IMR-90 (cell line): ENCODE measurements around the gene SLC25A12. TPM values are rescaled to one million over a fixed set of nuclear protein-coding genes. Genes with fewer than 3 reads are reported as not detected.

ENCODE experiments used
- ATAC-seq: fragments of 200-7000 bp; cut with Tn5 transposase; 2 replicates; pipeline ENCODE4 v1.9.1; 2020; ENCODE audit warnings: low read depth, mild to moderate bottlenecking, moderate library complexity
- BruUV-seq: library from RNA; stranded (reverse); fragments of 400-500 nt; replicated peaks from 2 replicates; lab custom pipeline; 2021; lab: Mats Ljungman, UMichigan
- CTCF ChIA-PET: fragments of 300-600 bp; formaldehyde crosslinking; extraction: SDS; loops from one replicate; lab custom pipeline; 2021; ENCODE audit warnings: antibody characterized with exemption; lab: Yijun Ruan, JAX
- POLR2A ChIA-PET: fragments of 300-600 bp; sonication (Branson Sonifier 250); formaldehyde crosslinking; loops from one replicate; lab custom pipeline; 2022; ENCODE audit warnings: antibody characterized with exemption; ENCODE audit not compliant: unreplicated experiment; lab: Charles Lee
- DNase-seq: peaks from one replicate; pipeline ENCODE4 v3.0.0; 2013
- H2AFZ ChIP-seq: replicated peaks from 2 replicates; pipeline ENCODE3; 2013; ENCODE audit warnings: low read length, mild to moderate bottlenecking; ENCODE audit not compliant: poor library complexity
- H2AK5ac ChIP-seq: 2 replicates; pipeline ENCODE4 v1.6.1; 2013; ENCODE audit warnings: low read depth, low read length, inconsistent platforms
- H2AK9ac ChIP-seq: replicated peaks from 2 replicates; pipeline ENCODE3; 2013; ENCODE audit warnings: mild to moderate bottlenecking, low read depth, low read length, moderate library complexity; ENCODE audit not compliant: poor library complexity
- H2BK120ac ChIP-seq: 2 replicates; pipeline ENCODE4 v1.6.1; 2013; ENCODE audit warnings: low read depth, low read length, inconsistent platforms
- H2BK15ac ChIP-seq: 3 replicates; pipeline ENCODE4 v1.6.1; 2013; ENCODE audit warnings: low read depth, low read length, inconsistent platforms
- H2BK20ac ChIP-seq: 2 replicates; pipeline ENCODE4 v1.6.1; 2013; ENCODE audit warnings: low read depth, mild to moderate bottlenecking, inconsistent platforms, low read length, moderate library complexity
- H2BK5ac ChIP-seq: 2 replicates; pipeline ENCODE4 v1.6.1; 2013; ENCODE audit warnings: mild to moderate bottlenecking, low read depth, low read length, inconsistent platforms; ENCODE audit not compliant: poor library complexity, severe bottlenecking
- H3K14ac ChIP-seq: replicated peaks from 2 replicates; pipeline ENCODE4 v1.6.1; 2013; ENCODE audit warnings: low read depth, low read length, inconsistent platforms
- H3K18ac ChIP-seq: 2 replicates; pipeline ENCODE4 v1.6.1; 2013; ENCODE audit warnings: low read depth, low read length, control low read depth
- H3K23ac ChIP-seq: 2 replicates; pipeline ENCODE4 v1.6.1; 2013; ENCODE audit warnings: low read depth, low read length, inconsistent platforms
- H3K27ac ChIP-seq: 2 replicates; pipeline ENCODE4 v1.5.1; 2013; ENCODE audit warnings: mild to moderate bottlenecking, control low read depth, low read length; ENCODE audit not compliant: insufficient read depth
- H3K27me3 ChIP-seq: 2 replicates; pipeline ENCODE4 v1.6.1; 2013; ENCODE audit warnings: low read length; ENCODE audit not compliant: control insufficient read depth, insufficient read depth
- H3K36me3 ChIP-seq: 2 replicates; pipeline ENCODE4 v1.6.1; 2013; ENCODE audit warnings: low read length, mixed read lengths; ENCODE audit not compliant: control insufficient read depth, insufficient read depth
- H3K4ac ChIP-seq: 2 replicates; pipeline ENCODE4 v1.6.1; 2013; ENCODE audit warnings: low read depth, low read length, inconsistent platforms
- H3K4me1 ChIP-seq: 2 replicates; pipeline ENCODE4 v1.6.1; 2013; ENCODE audit warnings: low read length, mixed read lengths; ENCODE audit not compliant: control insufficient read depth, insufficient read depth
- H3K4me2 ChIP-seq: 2 replicates; pipeline ENCODE4 v1.6.1; 2013; ENCODE audit warnings: low read depth, mild to moderate bottlenecking, control low read depth, low read length, moderate library complexity
- H3K4me3 ChIP-seq: 2 replicates; pipeline ENCODE4 v1.5.1; 2013; ENCODE audit warnings: low read depth, mild to moderate bottlenecking, control low read depth, low read length, moderate library complexity; ENCODE audit not compliant: insufficient read depth
- H3K56ac ChIP-seq: 2 replicates; pipeline ENCODE4 v1.6.1; 2013; ENCODE audit warnings: low read length, inconsistent platforms; ENCODE audit not compliant: insufficient read depth; ENCODE audit errors: extremely low read depth
- H3K79me1 ChIP-seq, 2 experiments: 2 replicates each; pipeline ENCODE4 v1.6.1; 2013; ENCODE audit warnings: low read length in 2 of 2, inconsistent platforms in 1 of 2, low read depth in 1 of 2
- H3K9ac ChIP-seq: 2 replicates; pipeline ENCODE4 v1.6.1; 2013; ENCODE audit warnings: low read depth, low read length, control low read depth
- H3K9me1 ChIP-seq: 2 replicates; pipeline ENCODE4 v1.6.1; 2013; ENCODE audit warnings: low read length, inconsistent platforms; ENCODE audit not compliant: insufficient read depth
- H3K9me3 ChIP-seq: 2 replicates; pipeline ENCODE4 v1.6.1; 2013; ENCODE audit warnings: low read length; ENCODE audit not compliant: control insufficient read depth, insufficient read depth
- H4K20me1 ChIP-seq: 2 replicates; pipeline ENCODE4 v1.6.1; 2013; ENCODE audit warnings: low read length, inconsistent platforms; ENCODE audit not compliant: insufficient read depth
- H4K5ac ChIP-seq: 2 replicates; pipeline ENCODE4 v1.6.1; 2013; ENCODE audit warnings: mild to moderate bottlenecking, low read depth, low read length, control low read depth
- H4K8ac ChIP-seq, 2 experiments: 2 replicates each; pipeline ENCODE4 v1.6.1; 2013; ENCODE audit warnings: low read depth in 2 of 2, low read length in 2 of 2, control low read depth in 1 of 2, inconsistent platforms in 1 of 2
- H4K91ac ChIP-seq: 2 replicates; pipeline ENCODE4 v1.6.1; 2013; ENCODE audit warnings: low read depth, low read length, inconsistent platforms; ENCODE audit not compliant: insufficient read depth
- CEBPB ChIP-seq: IDR thresholded peaks from 2 replicates; pipeline ENCODE4 v1.6.1; 2012; ENCODE audit warnings: low read depth, low read length, improper control_type of control experiment
- CHD1 ChIP-seq: IDR thresholded peaks from 2 replicates; pipeline ENCODE4 v1.6.1; 2012; ENCODE audit warnings: low read depth, low read length, improper control_type of control experiment
- CTCF ChIP-seq: conservative IDR thresholded peaks from 2 replicates; pipeline ENCODE4 v1.5.1; 2012; ENCODE audit warnings: mild to moderate bottlenecking, low read depth, low read length, improper control_type of control experiment
- FOS ChIP-seq: fragments of 150-350 bp; IDR thresholded peaks from 2 replicates; pipeline ENCODE4 v1.6.1; 2016; ENCODE audit warnings: low read depth, low read length
- MAFK ChIP-seq: IDR thresholded peaks from 2 replicates; pipeline ENCODE4 v1.6.1; 2012; ENCODE audit warnings: low read depth, low read length, improper control_type of control experiment
- MXI1 ChIP-seq: IDR thresholded peaks from 2 replicates; pipeline ENCODE4 v1.6.1; 2012; ENCODE audit warnings: low read depth, mild to moderate bottlenecking, low read length, moderate library complexity, borderline replicate concordance
- NFE2L2 ChIP-seq: fragments of 150-350 bp; IDR thresholded peaks from 2 replicates; pipeline ENCODE4 v1.6.1; 2016; ENCODE audit warnings: low read depth, mild to moderate bottlenecking, low read length
- POLR2A ChIP-seq: IDR thresholded peaks from 2 replicates; pipeline ENCODE4 v1.6.1; 2012; ENCODE audit warnings: mild to moderate bottlenecking, low read depth, low read length
- RAD21 ChIP-seq: IDR thresholded peaks from 2 replicates; pipeline ENCODE4 v1.6.1; 2012; ENCODE audit warnings: low read length, improper control_type of control experiment
- RCOR1 ChIP-seq: IDR thresholded peaks from 2 replicates; pipeline ENCODE4 v1.6.1; 2012; ENCODE audit warnings: mild to moderate bottlenecking, low read length, improper control_type of control experiment; ENCODE audit not compliant: insufficient replicate concordance
- RFX5 ChIP-seq: IDR thresholded peaks from 2 replicates; pipeline ENCODE4 v1.8.0; 2012; ENCODE audit warnings: low read depth, mild to moderate bottlenecking, low read length, moderate library complexity
- SMC3 ChIP-seq: fragments of 150-350 bp; IDR thresholded peaks from 2 replicates; pipeline ENCODE4 v1.6.1; 2016; ENCODE audit warnings: low read depth, mild to moderate bottlenecking, antibody characterized with exemption, low read length, moderate library complexity
- WGBS, 2 experiments: methylation state at CpG; one replicate each; pipeline versions ENCODE4 v1.1.5 to v1.1.7; 2013; ENCODE audit warnings: missing lambda C conversion rate in 2 of 2; ENCODE audit not compliant: insufficient read length in 1 of 2; ENCODE audit errors: extremely low coverage in 2 of 2; 5-methylcytosine and 5-hydroxymethylcytosine counted together
- dilution Hi-C: fragments of 300-500 bp; cut with HindIII; formaldehyde crosslinking; loops from one replicate; pipeline ENCODE4 v1.14.3; 2018; ENCODE audit warnings: low sequenced_read_pairs; ENCODE audit not compliant: unreplicated experiment
- in situ Hi-C: fragments of 300-500 bp; cut with MboI; formaldehyde crosslinking; loops from 3 replicates; pipeline ENCODE4 v1.14.3; 2019; ENCODE audit warnings: low sequenced_read_pairs, inconsistent platforms, mixed read lengths
- intact Hi-C: fragments of 100-400 bp; cut with micrococcal nuclease; formaldehyde crosslinking; loops from 2 replicates; pipeline ENCODE4 v1.10.0; 2022
- polyA plus RNA-seq, 3 experiments: library from polyadenylated mRNA; depleted of rRNA; stranded (reverse); fragments of >200 nt; gene quantifications; 2 replicates each; pipeline ENCODE4 v1.2.3, GENCODE V29; 2012; ENCODE audit warnings: low replicate concordance in 1 of 3
- total RNA-seq: library from RNA; depleted of rRNA; stranded (reverse); fragments of >200 nt; gene quantifications from 2 replicates; pipeline ENCODE4 v1.2.3, GENCODE V29; 2012
- TF ChIP-seq, protein P1 (sequence below): fragments of 150-350 bp; IDR thresholded peaks from 2 replicates; pipeline ENCODE4 v1.6.1; 2016; ENCODE audit warnings: low read depth, mild to moderate bottlenecking, low read length, moderate library complexity, borderline replicate concordance
- TF ChIP-seq, protein P2 (sequence below): fragments of 150-350 bp; IDR thresholded peaks from 2 replicates; pipeline ENCODE4 v1.6.1; 2017; ENCODE audit warnings: mild to moderate bottlenecking, antibody characterized with exemption, low read length, low read depth

The SLC25A12 gene
- total and polyA plus RNA-seq, 2 of the 4 experiments (the other 2 are of a cell fraction), result 16.3 to 17.6 TPM

DNA sequence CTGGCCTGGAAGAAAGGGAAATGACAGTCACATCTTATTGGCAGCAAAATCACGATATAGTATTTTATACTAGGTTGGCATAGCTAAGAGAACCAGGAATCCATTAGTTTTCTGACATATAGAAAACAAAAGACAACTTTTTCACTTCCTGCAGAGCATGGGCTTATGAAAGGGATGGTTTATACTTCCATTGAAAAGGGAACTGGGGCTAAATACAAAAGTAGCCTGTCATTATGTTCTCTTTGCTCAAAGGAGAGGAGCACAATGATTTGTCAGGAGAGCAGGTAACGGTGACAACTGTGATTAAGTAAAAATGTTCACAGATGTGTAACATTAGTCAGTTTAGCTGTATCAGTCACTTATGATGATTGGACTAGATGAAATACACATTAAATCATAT lies 46.4 kb downstream of the SLC25A12 start:
- Histone ChIP-seq H3K4ac (no peak overlapping the region), H3K9me1 (no peaks in the 10 kb centered on the region), H3K4me3 (no peak overlapping the region), H4K5ac (no peak overlapping the region), H2BK20ac (no peak overlapping the region), H3K4me1 (no peaks in the 10 kb centered on the region), H2BK120ac (no peak overlapping the region), H2AFZ (no peak overlapping the region), H3K9ac (no peak overlapping the region), H2AK9ac (no peak overlapping the region), H3K14ac (no peak overlapping the region), H4K91ac (no peak overlapping the region), H4K8ac (no peak overlapping the region), H3K79me1 (no peaks in the 10 kb centered on the region), H3K27ac (no peak overlapping the region), H3K36me3 (no peaks in the 10 kb centered on the region), H3K4me2 (no peak overlapping the region), H3K23ac (no peak overlapping the region), H3K9me3 (no peaks in the 10 kb centered on the region), H2AK5ac (no peak overlapping the region), H2BK15ac (no peak overlapping the region), H3K27me3 (no peaks in the 10 kb centered on the region), H2BK5ac (no peak overlapping the region), H4K20me1 (no peaks in the 10 kb centered on the region), H3K56ac (no peak overlapping the region), H3K18ac (no peak overlapping the region)
- TF ChIP-seq RFX5 (no peak), POLR2A (no peak), RCOR1 (no peak), NFE2L2 (no peak), MAFK (no peak), CEBPB (no peak), SMC3 (no peak), RAD21 (no peak), MXI1 (no peak), FOS (no peak), CTCF (no peak), CHD1 (no peak)
- TF ChIP-seq, protein P1, sequence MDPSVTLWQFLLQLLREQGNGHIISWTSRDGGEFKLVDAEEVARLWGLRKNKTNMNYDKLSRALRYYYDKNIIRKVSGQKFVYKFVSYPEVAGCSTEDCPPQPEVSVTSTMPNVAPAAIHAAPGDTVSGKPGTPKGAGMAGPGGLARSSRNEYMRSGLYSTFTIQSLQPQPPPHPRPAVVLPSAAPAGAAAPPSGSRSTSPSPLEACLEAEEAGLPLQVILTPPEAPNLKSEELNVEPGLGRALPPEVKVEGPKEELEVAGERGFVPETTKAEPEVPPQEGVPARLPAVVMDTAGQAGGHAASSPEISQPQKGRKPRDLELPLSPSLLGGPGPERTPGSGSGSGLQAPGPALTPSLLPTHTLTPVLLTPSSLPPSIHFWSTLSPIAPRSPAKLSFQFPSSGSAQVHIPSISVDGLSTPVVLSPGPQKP, result no peak
- TF ChIP-seq, protein P2, sequence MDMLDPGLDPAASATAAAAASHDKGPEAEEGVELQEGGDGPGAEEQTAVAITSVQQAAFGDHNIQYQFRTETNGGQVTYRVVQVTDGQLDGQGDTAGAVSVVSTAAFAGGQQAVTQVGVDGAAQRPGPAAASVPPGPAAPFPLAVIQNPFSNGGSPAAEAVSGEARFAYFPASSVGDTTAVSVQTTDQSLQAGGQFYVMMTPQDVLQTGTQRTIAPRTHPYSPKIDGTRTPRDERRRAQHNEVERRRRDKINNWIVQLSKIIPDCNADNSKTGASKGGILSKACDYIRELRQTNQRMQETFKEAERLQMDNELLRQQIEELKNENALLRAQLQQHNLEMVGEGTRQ, result no peak
- POLR2A ChIA-PET, result no interaction called here
- no peak for DNase-seq
- ATAC-seq, result no peak
- intact Hi-C loops, result no loop called here
- WGBS, 2 experiments, result no CpG with 5 or more reads among the region's 2 CpGs
- CTCF ChIA-PET, result no interaction called here
- in situ Hi-C loops, result no loop called here
- dilution Hi-C loops, result no loop called here
- BruUV-seq, result no TSS peak
